Myocyte (in vitro differentiated cells): ENCODE results near the gene CCDC33. TPM values are rescaled to one million over a fixed set of nuclear protein-coding genes. Genes with fewer than 3 reads are reported as not detected.

Experiments used
- DNase-seq: peaks from one replicate; pipeline ENCODE4 v3.0.0-alpha.2; 2012; ENCODE audit warnings: low read depth
- total RNA-seq: library from RNA; depleted of rRNA; stranded (reverse); fragments of >200 nt; gene quantifications from 2 replicates; pipeline ENCODE4 v1.2.3, GENCODE V29; 2014

Gene CCDC33
- total RNA-seq, 1 donor from 2014 or later: not detected

GRCh38 chr15:74311734-74312444, 75.8 kb downstream of the CCDC33 start:
- DNase-seq: no peak

- DNase-seq: no peak
These were observed 76.4 kb downstream of the CCDC33 start for GRCh38 chr15:74312445-74313007.

- DNase-seq: no peak
These were observed 77.8 kb downstream of the CCDC33 start for GRCh38 chr15:74313889-74314288.

- no peak for DNase-seq
These were observed 78.8 kb downstream of the CCDC33 start for GRCh38 chr15:74314795-74315438.

GRCh38 chr15:74315626-74316025, 79.5 kb downstream of the CCDC33 start:
- DNase-seq: no peak

- no peak for DNase-seq
These were observed 80.0 kb downstream of the CCDC33 start for GRCh38 chr15:74316141-74316540.

- DNase-seq: peak; percentile 88
These were observed 81.8 kb downstream of the CCDC33 start for GRCh38 chr15:74317820-74318375.

GRCh38 chr15:74318376-74319137, 82.4 kb downstream of the CCDC33 start:
- no peak for DNase-seq

- DNase-seq: no peak
These were observed 83.0 kb downstream of the CCDC33 start for GRCh38 chr15:74319138-74319460.

GRCh38 chr15:74319596-74320351, 83.6 kb downstream of the CCDC33 start:
- no peak for DNase-seq

GRCh38 chr15:74320352-74321247, 84.5 kb downstream of the CCDC33 start:
- DNase-seq: peak; percentile 58

- peak; percentile 59 for DNase-seq
These were observed 86.5 kb downstream of the CCDC33 start for GRCh38 chr15:74322558-74323180.

- DNase-seq: no peak
These were observed 88.6 kb downstream of the CCDC33 start for GRCh38 chr15:74324714-74325113.

- no peak for DNase-seq
These were observed 90.6 kb downstream of the CCDC33 start for GRCh38 chr15:74326746-74327145.

GRCh38 chr15:74327756-74328155, 91.6 kb downstream of the CCDC33 start:
- DNase-seq: peak; percentile 45

GRCh38 chr15:74328331-74329056, 92.4 kb downstream of the CCDC33 start:
- DNase-seq: no peak

GRCh38 chr15:74330861-74331408, 94.8 kb downstream of the CCDC33 start:
- no peak for DNase-seq

GRCh38 chr15:74332011-74332410, 95.9 kb downstream of the CCDC33 start:
- no peak for DNase-seq
